ENCODE measurements around the gene BCL11B. TPM values are rescaled to one million over a fixed set of nuclear protein-coding genes. Genes with fewer than 3 reads are reported as not detected.

The BCL11B gene
- total and polyA plus RNA-seq, 2 of the 8 experiments (the other 6 are each of a cell fraction or from before 2014, with no cell fraction given), result 0.63 to 5.9 TPM

- peak in 1 of 2 experiments; percentile 88; a peak in 2 of 3 replicates for TF ChIP-seq EP300 (IDR thresholded peaks at IDR 0.05; ENCODE audit: borderline replicate concordance in 1 of 2, low read depth in 2 of 2, low read length in 2 of 2)
- TF ChIP-seq USF2 (IDR thresholded peaks at IDR 0.05; ENCODE audit: low read length), result no peak
- TF ChIP-seq EGR1 (IDR thresholded peaks at IDR 0.05; ENCODE audit: borderline replicate concordance, low read depth, low read length), result peak; percentile 50; the same call in 1 of the 2 replicates
- peak; percentile 83 for TF ChIP-seq CHD1 (IDR thresholded peaks at IDR 0.05; ENCODE audit: low read depth, low read length)
Observed at GRCh38 chr14:99231850-99232713, 39.9 kb downstream of the BCL11B start (continued).

Measured in H1 (cell line).